Esophagus squamous epithelium (tissue), 4 donors: ENCODE results near the gene CCL21.

Experiments used
- POLR2A ChIP-seq, 4 donors: fragments of 450-650 bp; IDR thresholded peaks; one replicate each; pipeline ENCODE4 v1.6.1; 2017; ENCODE audit warnings: antibody characterized with exemption in 4 of 4, mild to moderate bottlenecking in 4 of 4, moderate library complexity in 3 of 4
- TF ChIP-seq, protein P1 (sequence below), 6 experiments: fragments of 450-650 bp in 4 of 6; fragments of 200-600 bp in 2 of 6; sonication (generic) in 2 of 6; IDR thresholded peaks; one replicate each; pipeline ENCODE4 v1.5.1; 2016 to 2019; ENCODE audit warnings: antibody characterized with exemption in 6 of 6, mild to moderate bottlenecking in 4 of 6, moderate library complexity in 4 of 6

- TF ChIP-seq, protein P1, sequence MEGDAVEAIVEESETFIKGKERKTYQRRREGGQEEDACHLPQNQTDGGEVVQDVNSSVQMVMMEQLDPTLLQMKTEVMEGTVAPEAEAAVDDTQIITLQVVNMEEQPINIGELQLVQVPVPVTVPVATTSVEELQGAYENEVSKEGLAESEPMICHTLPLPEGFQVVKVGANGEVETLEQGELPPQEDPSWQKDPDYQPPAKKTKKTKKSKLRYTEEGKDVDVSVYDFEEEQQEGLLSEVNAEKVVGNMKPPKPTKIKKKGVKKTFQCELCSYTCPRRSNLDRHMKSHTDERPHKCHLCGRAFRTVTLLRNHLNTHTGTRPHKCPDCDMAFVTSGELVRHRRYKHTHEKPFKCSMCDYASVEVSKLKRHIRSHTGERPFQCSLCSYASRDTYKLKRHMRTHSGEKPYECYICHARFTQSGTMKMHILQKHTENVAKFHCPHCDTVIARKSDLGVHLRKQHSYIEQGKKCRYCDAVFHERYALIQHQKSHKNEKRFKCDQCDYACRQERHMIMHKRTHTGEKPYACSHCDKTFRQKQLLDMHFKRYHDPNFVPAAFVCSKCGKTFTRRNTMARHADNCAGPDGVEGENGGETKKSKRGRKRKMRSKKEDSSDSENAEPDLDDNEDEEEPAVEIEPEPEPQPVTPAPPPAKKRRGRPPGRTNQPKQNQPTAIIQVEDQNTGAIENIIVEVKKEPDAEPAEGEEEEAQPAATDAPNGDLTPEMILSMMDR (IDR thresholded peaks at IDR 0.05), result no peak
- no peak for TF ChIP-seq POLR2A (IDR thresholded peaks at IDR 0.05)
Observed at GRCh38 chr9:34723141-34723540, 13.2 kb upstream of the CCL21 start.
